ENCODE data around the gene IRS2.

Gene IRS2

DNA sequence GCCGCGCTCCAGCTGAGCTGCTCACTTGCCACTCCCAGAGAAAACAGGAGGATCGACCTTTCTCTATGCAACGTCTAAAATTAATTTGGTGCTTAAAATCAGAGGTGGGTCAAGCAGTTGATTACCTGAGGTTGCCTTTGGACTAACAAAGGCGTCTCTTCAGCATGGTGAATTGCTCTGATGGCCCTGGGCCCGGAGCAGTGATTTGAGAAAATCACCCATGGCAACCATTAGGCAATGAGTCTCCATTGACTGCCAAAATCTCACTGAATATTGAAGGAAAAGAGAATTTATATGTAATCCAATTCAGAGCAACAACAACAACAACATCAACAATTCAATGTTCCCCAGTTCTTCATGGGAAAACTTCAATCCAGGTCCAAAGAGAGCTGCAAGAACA lies 61.8 kb downstream of the IRS2 start:
- no peak overlapping the region for H3K4me3 ChIP-seq (ENCODE audit: control insufficient read depth, low read depth, low read length)
- TF ChIP-seq, protein P1, sequence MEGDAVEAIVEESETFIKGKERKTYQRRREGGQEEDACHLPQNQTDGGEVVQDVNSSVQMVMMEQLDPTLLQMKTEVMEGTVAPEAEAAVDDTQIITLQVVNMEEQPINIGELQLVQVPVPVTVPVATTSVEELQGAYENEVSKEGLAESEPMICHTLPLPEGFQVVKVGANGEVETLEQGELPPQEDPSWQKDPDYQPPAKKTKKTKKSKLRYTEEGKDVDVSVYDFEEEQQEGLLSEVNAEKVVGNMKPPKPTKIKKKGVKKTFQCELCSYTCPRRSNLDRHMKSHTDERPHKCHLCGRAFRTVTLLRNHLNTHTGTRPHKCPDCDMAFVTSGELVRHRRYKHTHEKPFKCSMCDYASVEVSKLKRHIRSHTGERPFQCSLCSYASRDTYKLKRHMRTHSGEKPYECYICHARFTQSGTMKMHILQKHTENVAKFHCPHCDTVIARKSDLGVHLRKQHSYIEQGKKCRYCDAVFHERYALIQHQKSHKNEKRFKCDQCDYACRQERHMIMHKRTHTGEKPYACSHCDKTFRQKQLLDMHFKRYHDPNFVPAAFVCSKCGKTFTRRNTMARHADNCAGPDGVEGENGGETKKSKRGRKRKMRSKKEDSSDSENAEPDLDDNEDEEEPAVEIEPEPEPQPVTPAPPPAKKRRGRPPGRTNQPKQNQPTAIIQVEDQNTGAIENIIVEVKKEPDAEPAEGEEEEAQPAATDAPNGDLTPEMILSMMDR (IDR thresholded peaks at IDR 0.05; ENCODE audit: control insufficient read depth, insufficient read depth, low read depth, low read length, missing control alignments), result no peak

DNA sequence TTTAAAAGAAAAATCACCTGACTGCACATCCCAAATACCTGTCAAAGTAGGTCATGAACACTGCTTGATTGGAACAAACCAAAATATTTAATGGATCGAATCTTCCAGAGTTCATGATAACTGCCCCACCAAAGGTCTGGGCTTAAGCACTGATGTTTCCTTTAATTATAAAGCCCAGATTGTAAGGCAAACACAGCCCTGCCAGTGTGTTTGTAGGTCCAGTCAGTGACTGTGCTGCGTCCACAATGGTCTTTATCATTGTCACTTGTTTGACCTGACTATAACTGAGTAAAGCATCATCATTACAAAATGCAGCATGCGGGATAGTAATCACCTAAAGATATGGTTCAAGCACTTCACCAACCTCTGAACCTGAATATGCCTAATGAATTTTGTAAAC lies 63.3 kb downstream of the IRS2 start:
- DNase-seq (ENCODE audit: low read depth), result no peak
- H3K4me3 ChIP-seq (ENCODE audit: control insufficient read depth, low read depth, low read length), result no peak overlapping the region
- TF ChIP-seq, protein P1 (IDR thresholded peaks at IDR 0.05; ENCODE audit: control insufficient read depth, insufficient read depth, low read depth, low read length, missing control alignments), result no peak

More for the DNA sequence above, 61.8 kb downstream of the IRS2 start:
- no peak for DNase-seq (ENCODE audit: low read depth)

DNA sequence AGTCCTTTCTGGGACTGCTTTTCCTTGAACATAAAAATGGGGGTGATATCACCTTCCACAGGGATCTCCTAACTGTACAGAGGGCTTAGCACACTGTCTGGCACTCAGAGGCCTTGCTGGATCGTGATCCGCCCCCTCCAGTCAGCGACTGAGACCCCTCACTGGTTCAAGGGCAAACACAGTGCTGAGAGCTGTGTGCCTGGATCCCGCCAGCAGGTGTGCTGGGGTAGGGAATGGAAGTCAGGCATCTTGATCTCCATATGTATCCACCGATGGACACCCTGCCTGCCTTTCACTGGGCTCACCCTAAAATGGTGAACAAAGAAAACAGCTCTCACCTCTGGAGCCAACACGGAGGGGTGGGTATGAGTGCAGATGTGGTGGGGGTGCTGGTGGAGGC lies 64.3 kb downstream of the IRS2 start:
- H3K4me3 ChIP-seq (ENCODE audit: control insufficient read depth, low read depth, low read length), result no peak overlapping the region
- no peak for DNase-seq (ENCODE audit: low read depth)
- TF ChIP-seq, protein P1 (IDR thresholded peaks at IDR 0.05; ENCODE audit: control insufficient read depth, insufficient read depth, low read depth, low read length, missing control alignments), result no peak

DNA sequence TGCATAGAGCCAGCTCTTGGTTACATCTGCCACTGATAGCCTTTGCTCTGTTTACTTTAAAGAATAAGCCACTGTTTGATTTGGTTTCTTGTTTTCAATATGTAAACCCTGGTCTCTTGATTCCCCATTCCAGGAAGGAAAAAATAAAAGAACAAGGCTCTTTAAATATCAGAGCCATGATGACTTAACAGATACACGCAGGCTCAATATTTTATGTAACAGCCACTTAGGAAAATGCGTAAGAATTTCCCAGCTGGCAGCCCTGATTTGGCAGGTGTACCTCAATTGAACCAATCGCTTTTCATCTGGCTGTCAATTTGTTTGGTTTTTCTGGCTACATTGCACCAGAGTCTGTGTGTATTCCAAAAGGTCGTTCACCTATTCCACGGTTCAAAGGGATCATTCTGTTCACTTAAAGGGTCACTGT lies 65.6 kb downstream of the IRS2 start:
- H3K4me3 ChIP-seq (ENCODE audit: control insufficient read depth, low read depth, low read length), result no peak overlapping the region
- TF ChIP-seq, protein P1 (IDR thresholded peaks at IDR 0.05; ENCODE audit: control insufficient read depth, insufficient read depth, low read depth, low read length, missing control alignments), result no peak
- DNase-seq (ENCODE audit: low read depth), result no peak

DNA sequence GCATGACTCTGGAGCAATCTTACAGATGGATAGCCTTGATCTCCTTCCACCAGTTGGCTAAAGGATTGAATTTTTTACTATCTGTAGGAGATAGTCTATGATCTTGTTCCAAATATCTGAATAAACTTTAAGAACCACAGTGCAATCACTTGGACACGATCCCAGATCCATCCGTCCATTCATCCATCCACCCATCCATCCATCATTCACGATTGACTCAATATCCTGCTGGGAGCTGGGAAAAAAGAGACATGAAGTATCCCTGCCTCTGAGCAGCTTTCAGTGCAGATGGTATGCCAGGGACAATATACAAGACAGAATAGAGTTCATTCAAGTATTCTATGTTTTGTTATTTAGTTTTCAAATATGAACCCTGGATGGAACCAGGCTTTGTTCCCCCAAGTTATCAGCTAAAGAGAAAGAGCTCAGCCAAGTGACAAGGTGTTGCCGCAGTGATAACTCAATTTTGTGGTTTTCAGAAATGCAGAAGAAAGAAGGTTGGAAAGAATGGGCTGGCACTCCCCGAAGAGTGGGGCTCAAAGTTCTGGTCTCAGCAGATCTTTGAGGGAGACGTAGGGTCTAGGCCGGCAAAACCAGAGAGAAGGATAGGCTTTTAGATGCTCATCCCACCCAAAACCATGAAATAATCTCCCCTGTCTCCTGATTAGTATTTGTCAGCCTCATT lies 66.3 kb downstream of the IRS2 start:
- H3K4me3 ChIP-seq (ENCODE audit: control insufficient read depth, low read depth, low read length), result no peak overlapping the region
- no peak for DNase-seq (ENCODE audit: low read depth)
- TF ChIP-seq, protein P1 (IDR thresholded peaks at IDR 0.05; ENCODE audit: control insufficient read depth, insufficient read depth, low read depth, low read length, missing control alignments), result no peak

- H3K4me3 ChIP-seq (ENCODE audit: control insufficient read depth, low read depth, low read length), result no peak overlapping the region
- TF ChIP-seq, protein P1 (IDR thresholded peaks at IDR 0.05; ENCODE audit: control insufficient read depth, insufficient read depth, low read depth, low read length, missing control alignments), result no peak
- DNase-seq (ENCODE audit: low read depth), result no peak
Measured at GRCh38 chr13:109718726-109719125, 67.7 kb downstream of the IRS2 start.
